Left forelimb (tissue), 1 donor: ENCODE data around the gene USP24.
"Not testable (repeated sequence)": the region's sequence is repeated elsewhere in the genome, so short reads cannot be mapped to it uniquely, and the experiment has no call there.

Experiments used
- DNase-seq: peaks from one replicate; pipeline ENCODE4 v3.0.0-alpha.2; 2018; ENCODE audit warnings: low spot score

Gene USP24

DNA sequence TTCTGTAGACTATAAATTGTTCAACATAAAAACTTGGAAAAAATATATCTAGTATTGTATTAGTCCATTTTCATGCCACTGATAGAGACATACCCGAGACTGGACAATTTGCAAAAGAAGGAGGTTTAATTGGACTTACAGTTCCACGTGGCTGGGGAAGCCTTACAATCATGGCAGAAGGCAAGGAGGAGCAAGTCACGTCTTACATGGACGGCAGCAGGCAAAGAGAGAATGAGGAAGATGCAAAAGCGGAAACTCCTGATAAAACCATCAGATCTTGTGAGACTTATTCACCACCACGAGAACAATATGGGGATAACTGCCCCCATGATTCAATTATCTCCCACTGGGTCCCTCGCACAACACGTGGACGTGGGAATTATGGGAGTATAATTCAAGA is 15.4 kb downstream of the USP24 start:
- not testable (repeated sequence) for DNase-seq

DNA sequence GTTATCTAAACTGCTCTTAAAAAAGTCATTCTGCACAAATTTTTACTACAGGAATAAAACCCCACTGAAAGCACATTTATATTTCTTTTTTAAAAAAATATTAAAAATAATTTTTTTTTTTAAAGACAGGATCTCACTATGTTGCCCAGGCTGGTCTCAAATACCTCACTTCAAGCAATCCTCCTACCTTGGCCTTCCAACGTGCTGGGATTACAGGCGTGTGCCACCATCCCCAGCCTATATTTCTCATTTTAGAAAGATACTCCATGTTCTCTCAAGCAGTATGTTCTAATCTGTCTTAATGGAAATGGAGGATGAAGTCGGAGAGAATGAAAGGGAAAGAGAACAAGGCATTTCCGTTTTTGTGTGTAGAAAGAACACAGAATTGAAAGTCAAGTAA is 17.1 kb downstream of the USP24 start:
- DNase-seq: no peak

DNA sequence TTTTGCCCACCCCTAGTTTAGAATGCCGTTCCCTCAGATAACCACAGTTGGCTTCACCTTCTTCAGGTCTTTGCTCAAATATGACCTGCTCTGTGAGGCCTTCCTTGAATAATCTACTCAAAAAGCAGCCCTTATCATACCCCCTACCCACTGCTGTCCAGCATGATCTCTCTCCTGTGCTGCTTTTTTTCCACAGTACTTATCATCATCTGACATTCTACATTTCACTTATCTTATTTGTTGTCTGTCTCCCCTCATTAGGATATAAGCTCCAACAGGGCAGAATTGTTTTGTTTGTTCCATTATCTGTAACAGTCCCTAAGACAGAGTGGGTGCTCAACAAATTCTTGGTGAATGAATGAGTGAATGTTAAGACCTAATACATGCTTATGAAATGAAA is 18.1 kb downstream of the USP24 start:
- no peak for DNase-seq

DNA sequence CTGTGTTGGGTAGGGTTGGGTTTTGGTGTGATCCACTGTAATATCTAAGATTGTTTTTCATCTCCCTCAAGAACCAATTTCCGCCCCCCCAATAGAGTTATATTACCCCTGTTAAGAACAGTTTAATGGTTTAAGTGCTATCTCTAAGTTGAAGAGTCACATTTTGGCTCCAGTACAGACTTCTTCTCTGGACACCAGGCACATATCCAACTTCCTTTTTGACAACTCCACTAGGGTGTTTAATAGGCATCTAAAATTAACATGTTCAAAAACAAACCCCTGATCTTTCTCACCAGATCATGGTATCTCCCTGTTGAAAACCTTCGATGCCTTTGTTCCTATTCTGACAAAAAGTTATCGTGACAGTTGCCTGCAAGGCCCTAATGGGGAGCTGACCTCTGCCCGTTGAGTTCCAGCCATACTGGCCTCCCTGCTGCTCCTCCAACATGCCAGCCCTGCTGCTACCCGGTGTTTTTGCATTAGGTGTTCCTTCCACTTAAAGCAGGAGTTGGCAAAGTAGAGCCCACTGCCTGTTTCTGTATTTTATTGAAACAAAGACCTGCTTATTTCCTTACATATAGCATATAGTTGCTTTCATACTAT is 18.6 kb downstream of the USP24 start:
- DNase-seq: no peak

DNA sequence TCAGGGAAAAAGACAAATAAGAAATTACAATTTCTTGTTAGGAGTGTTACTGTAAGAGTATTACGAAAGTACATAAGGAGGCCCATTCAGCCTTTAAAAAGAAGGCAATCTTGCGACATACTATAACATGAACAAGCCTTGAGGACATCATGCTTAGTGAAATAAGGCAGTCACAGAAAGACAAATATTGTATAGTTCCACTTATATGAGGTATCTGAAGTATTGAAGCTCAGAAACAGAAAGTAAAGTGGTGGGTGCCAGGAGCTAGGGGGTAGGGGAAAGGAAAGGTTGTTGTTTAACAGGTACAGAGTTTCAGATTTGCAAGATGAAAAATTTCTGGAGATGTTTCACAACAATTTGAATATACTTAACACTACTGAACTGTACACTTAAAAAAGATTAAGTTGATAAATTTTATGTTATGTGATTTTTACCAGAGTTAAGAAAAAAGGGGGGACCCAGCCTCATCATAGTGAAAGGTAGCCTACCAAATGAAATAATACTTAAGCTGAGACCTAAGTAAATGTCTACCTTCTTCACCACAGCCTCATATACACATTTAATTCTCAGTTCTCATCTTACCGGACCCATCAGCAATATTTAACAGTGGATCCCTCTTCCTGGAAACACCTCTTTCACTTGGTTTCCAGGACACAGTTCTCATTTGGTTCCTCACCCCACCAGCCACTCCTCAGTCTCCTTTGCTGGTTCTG is 19.5 kb downstream of the USP24 start:
- DNase-seq: no peak

DNA sequence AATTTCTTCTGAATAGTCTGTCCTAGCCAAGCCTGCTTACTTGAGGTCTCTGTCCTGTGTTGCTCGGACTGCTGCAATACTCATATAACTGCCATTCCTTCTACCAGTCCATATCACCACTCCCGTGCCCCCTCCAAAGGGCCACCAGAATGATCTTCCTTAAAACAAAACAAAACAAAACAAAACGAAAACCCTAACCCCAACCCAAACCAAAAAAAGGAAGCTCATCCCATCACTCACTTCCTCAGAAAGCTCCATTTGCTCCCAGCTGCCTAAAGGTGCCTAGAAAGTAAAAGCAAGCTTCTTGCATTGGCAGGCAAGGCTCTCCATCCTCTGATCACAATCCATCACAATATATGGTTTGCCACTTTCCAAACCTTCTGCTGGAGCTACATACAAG is 20.3 kb downstream of the USP24 start:
- no peak for DNase-seq

DNA sequence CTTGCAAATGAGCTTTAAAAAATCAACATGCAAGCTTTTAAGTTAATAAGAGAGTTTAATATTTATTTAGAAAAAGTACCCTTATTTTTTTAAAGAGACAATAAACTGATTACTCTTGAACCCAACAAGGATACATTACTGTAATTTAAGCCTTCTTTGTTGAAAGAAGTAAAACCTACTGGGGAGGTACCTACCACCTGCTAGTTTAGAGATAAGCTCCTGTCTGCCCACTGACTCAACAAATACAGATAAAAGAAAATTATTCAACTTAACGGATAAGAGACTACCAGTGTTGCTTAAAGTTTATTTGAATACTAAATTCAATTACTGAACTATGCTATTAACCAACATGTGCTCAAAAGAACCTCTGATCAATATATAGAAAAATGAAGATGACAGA is 23.1 kb downstream of the USP24 start:
- DNase-seq: no peak

DNA sequence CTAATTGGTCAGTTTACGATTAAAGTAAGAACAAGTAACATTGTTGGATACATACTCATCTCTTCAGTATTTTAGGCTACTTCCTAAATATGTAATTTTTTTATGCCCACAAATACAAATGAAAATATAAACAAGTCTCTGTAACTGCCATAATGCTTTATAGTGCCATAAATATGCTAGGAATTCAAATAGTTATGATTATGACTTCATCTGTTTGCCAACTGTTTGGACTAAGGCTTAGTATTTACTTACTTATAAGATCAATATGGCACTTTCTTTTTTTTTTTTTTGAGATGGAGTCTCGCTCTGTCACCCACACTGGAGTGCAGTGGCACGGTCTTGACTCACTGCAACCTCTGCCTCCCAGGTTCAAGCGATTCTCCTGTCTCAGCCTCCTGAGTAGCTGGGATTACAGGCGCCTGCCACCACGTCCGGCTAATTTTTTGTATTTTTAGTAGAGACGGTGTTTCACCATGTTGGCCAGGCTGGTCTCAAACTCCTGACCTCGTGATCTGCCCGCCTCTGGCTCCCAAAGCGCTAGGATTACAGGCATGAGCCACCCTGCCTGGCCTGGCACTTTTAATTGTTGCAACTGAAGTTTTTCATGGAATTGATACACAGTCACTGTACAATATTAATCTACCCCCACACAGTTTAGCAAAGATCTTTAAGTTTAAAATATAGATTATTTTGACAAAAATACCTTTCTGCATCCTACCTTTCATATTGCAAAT is 23.8 kb downstream of the USP24 start:
- not testable (repeated sequence) for DNase-seq

DNA sequence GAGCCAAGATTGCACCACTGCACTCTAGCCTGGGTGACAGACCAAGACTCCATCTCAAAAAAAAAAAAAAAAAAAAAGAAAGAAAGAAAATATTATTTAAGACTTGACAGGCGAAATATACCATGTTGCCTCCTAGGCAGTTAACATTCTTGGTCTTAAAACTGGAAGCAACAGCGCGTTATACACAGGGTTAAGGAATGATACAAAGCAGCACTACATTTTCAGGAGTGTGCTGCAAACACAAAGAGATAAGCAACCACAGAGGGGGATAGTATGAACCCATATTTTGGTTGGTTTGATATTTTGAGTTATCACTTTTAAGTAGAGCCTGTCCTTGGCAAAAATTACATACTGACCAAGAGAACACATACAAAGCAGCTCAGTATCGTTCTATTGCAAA is 25.1 kb downstream of the USP24 start:
- no peak for DNase-seq

DNA sequence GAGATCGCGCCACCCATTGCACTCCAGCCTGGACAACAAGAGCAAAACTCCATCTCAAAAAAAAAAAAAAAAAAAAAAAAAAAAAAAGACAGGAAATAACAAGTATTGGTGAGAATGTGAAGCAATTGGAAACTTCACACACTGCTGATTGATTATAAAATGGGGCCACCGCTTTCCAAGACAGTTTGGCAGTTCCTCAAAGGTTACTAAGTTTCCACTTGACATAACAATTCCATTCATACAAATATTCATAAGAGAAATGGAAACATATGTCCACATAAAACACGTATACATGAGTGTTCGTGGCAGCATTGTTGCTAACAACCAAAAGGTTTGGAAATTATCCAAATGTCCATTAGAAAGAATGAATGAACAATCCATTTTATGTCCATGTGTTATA is 26.3 kb downstream of the USP24 start:
- no peak for DNase-seq

DNA sequence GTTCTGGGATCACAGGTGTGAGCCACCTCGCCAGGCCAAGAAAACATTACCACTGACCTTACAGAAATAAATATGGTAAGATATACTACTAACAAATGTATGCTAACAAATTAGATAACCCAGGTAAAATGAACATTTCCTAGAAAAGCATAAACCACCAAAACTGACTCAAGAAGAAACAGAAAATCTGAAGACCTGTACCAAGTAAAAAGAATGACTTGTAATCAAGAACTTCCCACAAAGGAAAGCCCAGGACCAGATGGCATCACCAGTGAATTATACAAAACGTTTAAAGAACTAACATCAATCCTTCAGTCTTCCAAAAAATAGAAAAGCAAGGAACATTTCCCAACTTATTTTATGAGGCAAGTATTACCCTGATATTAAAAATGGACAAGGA is 29.3 kb downstream of the USP24 start:
- DNase-seq: no peak

DNA sequence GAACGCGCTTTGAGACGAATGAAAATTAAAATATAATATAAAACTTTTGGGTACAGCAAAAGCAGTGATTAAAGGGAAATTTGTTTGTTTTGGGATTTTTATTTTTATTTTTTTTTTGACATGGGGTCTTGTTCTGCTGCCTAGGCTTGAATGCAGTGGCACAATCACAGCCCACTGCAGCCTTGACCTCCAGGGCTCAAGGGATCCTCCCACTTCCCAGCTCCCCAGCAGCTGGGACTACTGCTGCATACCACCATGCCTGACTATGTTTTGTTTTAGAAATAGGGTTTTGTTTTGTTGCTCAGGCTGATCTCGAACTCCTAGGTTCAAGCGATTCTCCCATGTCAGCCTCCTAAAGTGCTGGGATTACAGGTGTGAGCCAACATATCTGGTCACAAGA is 30.3 kb downstream of the USP24 start:
- DNase-seq: no peak

DNA sequence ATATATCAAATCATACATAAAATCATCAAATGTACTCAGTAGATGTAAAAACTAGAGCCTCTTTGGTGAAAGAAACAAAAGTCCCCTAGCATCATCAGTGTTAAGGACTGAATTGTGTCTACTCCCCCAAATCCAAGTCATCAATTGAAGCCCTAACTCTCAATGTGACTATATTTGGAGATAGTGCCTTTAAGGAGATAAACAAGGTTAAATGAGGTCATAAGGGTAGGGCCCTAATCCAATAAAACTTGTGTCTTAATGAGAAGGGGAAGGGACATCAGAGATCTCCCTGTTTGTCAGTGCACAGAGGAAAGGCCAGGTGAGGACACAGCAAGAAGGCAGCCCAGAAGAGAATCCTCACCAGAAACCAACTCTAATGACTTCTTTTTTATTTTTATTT is 33.5 kb downstream of the USP24 start:
- no peak for DNase-seq

DNA sequence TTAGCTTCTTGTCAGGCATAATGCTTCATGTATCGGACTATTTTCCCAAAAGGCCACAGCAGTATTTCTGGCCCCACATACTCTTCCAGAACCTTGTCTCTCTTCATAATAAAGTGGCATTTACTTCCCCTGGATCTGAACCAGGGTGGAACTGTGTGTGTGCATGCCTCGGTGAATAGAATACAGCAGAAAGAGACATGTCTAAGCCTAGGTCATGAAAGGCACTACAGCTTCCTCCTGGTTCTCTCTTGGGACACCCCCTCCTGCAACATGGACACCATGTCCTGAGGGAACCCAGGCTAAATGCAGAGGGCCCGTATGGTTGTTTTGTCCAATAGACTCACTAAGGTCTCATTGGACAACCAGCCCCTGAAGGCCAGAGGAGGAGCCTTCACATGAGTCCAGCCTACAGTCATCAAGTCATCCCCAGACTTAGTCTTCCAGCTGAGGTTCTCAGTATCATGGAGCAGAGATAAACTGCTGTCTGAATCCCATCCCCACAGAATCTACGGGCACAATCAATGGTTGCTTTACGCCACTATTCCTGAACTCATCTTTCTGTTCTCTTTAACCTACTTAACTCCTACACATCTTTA is 35.0 kb downstream of the USP24 start:
- no peak for DNase-seq

DNA sequence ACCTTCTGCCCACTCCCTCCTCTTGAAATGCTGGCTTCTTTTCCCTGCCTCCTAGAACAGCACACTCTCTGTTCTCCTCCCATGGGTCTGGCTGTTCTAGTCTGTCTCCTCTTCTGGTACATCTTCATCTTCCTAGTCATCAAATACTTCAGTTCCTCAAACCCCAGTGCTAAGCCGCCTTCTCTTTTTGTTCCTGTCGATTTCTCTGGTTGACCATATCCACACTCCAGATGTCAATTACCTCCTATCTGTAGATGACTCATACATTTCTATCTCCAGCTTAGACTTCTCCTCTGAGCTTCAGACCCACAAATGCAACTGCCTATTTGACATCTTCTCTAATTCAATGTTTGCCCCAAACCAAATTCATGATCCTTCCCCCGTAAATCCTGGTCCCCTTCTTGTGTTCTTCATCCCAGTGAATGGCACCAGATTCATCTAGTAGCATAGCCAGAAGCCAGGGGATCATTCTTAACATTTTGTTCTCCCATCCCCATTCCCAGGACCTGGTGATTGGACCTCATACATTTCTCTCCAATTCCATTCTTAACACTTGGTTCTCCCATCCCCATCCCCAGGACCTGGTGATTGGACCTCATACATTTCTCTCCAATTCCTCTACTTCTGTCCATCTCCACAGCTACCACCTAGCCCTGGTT is 35.9 kb downstream of the USP24 start:
- no peak for DNase-seq

DNA sequence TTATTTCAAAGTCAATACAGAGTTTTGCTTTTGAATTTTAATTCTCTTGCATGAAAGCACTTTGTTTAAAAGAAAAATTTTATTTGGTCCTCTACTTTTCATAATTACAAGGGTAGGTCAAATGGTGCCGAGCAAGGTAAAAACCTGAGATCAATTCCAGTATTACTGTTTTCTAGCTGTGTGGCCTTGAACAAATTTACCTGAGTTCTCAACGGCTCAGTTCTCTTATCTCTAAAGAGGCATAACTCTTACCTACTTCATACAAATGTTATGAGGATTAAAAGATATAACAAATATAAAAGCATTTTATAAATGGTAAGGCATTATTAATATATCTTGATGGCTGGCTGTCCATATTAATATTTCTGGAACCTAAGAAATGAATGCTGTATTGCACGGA is 42.5 kb downstream of the USP24 start:
- no peak for DNase-seq

DNA sequence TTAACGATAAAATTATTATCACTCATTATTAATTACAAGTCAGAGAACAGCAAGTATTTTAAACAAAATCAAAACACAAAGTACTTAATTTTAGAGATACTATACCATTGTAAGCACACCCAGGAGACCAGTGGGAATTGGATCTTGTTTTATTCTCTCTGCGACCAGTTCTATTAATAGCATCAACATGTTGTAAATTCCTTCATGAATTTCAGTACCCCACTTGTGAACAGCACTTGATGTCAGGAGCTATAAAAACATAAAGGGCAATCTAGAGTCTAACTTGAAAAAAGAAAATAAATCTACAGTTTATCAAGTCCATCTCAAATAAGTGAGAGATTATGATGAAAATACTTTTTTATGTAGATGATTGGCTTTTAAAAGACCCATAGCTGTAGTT is 42.9 kb downstream of the USP24 start:
- no peak for DNase-seq

DNA sequence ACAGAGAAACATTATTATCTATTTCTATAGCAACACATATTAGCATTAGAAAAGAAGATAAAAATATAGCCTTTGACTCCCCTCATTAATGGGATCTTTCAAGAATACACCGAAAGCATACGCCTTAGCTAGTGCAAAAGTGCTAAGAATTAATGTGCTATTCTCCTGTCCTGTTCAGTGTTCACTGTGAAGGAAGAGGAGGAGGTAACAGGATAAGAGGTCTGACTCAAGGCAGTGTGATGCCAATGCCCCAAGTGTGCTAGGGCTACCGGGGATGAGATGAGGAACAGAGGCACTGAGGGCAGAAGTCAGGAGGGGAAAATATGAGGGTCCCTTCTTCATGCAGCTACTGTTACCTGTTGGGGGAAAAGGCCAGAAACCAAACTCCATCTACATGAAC is 43.5 kb downstream of the USP24 start:
- DNase-seq: no peak

DNA sequence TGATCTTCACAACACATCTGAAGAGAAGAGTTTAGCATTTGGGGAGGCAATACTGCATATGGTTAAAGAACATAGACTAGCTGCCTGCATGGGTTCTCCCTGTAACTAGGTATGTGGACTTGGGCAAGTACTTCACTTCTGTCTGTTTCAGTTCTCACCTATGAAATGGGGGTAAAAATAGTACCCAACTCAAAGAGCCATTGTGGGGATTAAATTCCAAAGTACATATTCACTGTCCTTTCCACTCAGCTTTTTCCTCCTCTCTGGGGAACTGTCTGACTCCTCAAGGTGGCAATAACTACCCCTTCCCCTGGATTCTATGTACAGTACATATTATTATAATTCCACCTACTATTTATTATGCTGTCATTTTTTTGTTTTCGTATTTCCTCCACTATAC is 44.7 kb downstream of the USP24 start:
- no peak for DNase-seq

DNA sequence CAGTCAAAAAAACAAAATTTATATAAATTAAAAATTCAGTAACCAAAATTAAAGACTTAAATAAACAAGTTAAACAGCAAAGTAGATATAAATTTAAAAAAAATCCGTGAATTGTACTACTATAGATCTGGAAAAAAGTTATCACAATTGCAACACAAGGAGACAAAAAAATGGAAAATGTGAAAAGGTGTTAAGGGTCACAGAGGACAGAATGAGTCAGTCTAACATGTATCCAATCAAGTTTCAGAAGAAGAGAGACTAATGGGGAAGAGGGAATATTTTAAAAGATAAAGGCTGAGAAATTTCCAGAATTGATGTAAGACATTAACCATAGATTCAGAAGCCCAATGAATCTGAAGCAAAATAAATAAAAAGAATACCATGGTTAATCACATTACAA is 46.0 kb downstream of the USP24 start:
- no peak for DNase-seq

DNA sequence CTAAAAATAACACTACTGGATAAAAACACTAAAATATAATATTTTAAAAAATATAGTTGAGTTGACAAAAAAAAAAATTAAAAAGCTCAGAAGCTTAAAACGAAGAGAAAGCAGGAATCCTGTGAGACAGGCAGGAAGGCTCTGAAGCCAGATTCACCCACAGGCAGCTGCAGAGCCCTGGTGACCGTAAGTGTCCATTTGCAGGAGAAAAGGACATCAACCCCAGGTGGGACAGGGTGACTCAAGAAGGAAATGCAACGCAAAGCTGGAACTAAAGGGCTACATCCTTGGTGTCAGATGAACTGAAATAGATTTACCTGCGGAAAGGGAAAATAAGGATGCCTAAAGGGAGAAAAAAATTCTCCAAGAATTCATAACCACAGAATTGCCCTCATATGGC is 46.8 kb downstream of the USP24 start:
- no peak for DNase-seq

DNA sequence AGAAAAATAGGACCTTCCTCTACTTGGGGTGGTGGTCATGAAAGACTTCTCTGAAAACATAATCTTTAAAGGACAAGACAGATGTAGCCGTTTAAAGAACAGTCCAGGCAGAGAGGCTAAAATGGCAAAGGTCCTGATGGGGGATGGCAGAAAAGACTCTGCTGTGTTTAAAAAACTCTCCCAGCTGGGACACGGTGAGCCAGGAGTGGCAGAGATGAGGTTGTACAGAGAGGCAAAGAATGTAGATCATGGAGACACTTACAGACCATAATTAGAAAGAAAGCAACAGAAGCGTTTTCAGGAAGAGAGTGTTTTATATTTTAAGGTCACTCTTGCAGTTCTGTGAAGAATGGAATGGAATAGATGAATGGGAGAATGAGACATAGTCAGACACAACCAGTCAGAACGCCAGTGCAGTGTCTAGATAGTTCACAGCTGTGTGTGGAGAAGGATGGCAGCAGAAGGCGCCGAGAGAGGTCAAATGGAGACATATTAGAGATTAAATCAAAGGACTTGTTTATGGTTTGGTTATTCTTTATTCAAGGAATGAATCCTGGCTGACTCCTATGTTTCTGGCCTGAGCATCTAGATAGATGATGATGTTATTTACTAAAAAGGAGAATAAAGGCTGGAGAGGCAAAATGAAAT is 47.8 kb downstream of the USP24 start:
- no peak for DNase-seq
